GM21360 (cell line): Measurements from ENCODE around the gene MDH2.
"Not testable (repeated sequence)": the region's sequence is repeated elsewhere in the genome, so short reads cannot be mapped to it uniquely, and the experiment has no call there.

Experiments
- ATAC-seq: cut with Tn5 transposase; IDR thresholded peaks from one replicate; pipeline ENCODE4 v1.9.1; 2021; ENCODE audit warnings: mild to moderate bottlenecking, moderate library complexity; ENCODE audit not compliant: unreplicated experiment

The MDH2 gene

DNA sequence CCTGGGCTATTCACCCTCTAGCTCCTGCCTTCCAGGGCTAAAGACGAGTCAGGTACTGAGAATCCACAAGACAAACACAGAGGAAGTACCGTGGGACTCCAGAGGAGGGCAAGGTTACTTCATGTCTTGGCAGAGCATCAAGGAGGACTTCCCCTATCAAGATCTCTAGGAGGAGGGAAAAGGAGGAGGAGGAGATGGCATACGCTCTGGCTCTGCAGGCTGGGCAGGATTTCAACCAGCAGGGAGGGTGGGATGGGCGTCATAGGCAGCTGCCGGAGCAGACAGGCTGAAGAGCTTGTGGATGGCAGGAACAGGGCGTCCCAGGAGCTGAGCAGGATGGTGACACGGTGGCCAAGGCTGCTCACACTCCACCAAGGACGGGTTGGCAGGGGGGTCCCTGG lies 21.3 kb downstream of the MDH2 start:
- ATAC-seq: no peak

DNA sequence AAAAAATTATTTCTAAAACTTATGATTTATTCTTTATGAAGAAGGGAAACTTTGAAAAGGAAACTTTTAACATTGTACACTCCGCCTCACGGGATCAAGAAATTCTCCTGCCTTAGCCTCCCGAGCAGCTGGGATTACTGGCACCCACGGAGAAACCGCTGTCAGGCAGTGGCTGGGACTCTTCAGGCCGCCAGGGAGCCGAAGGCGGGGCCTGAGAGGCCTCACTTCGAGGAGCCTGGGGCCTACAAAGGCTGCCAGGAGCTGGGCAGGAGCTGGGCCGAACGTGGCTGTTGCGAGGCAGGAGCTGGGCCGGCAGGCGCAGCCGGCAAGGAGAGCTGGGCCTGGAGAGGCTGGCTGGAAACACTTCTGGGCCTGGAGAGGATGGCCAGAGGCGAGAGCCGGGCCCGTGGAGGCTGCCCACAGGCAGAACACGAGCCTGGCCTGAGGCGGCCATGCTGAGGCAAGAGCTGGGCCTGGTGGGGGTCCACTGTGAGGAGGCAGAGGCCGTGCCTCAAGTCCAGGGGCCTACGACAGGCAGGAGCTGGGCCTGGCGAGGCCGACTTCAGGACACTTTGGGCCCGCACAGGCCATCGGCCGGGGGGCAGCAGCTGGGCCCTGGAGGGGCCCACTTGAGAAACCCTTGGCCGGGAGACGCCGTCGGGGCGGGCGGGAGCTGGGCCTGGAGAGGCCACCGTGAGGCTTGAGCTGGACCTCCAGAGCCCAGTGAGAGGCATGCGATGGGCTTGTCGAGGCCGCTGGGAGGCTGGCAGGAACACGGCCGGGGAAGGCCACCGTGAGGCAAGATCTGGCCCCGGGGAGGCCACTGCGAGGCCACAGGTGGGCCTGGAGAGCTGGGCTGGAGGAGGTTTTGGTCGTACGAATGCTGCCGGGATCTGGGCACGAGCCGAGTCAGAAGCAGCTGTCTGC lies 23.7 kb downstream of the MDH2 start:
- no peak for ATAC-seq

DNA sequence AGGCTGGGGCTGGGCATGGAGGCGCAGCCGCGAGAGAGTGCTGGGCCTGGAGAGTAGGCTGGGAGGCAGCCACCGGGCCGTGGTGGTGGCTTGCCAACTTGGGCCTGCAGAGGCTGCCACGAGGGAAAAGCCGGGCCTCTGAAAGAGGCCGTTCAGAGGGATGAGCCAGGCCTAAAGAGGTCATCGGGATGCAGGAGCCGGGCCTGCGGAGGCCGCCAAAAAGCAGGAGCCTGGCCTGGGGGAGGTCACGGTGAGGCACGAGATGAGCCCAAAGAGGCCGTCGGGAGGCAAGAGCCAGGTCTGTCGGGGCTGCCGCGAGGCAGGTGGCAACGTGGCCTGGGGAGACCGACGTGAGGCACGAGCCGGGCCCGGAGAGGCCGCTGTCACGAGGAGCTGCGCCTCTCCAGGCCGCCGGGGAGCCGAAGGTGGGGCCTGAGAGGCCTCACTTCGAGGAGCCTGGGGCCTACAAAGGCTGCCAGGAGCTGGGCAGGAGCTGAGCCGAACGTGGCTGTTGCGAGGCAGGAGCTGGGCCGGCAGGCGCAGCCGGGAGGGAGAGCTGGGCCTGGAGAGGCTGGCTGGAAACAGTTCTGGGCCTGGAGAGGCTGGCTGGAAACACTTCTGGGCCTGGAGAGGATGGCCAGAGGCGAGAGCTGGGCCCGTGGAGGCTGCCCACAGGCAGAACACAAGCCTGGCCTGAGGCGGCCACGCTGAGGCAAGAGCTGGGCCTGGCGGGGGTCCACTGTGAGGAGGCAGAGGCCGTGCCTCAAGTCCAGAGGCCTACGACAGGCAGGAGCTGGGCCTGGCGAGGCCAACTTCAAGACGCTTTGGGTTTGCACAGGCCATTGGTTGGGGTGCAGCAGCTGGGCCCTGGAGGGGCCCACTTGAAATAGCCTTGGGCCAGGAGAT lies 24.6 kb downstream of the MDH2 start:
- ATAC-seq: no peak

DNA sequence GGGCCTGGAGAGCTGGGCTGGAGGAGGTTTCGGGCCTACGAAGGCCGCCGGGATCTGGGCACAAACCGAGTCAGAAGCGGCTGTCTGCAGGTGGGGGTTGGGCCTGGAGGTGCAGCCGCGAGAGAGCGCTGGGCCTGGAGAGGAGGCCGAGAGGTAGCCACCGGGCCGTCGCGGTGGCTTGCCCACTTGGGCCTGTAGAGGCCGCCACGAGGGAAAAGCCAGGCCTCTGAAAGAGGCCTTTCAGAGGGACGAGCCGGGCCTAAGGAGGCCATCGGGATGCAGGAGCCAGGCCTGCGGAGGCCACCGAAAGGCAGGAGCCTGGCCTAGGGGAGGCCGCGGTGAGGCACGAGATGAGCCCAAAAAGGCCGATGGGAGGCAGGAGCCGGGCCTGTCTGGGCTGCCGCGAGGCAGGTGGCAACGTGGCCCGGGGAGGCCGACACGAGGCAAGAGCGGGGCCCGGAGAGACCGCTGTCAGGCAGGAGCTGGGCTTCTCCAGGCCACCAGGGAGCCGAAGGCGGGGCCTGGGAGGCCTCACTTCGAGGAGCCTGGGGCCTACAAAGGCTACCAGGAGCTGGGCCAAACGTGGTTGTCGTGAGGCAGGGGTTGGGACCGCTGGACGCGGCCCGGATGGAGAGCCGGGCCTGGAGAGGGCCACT lies 25.6 kb downstream of the MDH2 start:
- no peak for ATAC-seq

DNA sequence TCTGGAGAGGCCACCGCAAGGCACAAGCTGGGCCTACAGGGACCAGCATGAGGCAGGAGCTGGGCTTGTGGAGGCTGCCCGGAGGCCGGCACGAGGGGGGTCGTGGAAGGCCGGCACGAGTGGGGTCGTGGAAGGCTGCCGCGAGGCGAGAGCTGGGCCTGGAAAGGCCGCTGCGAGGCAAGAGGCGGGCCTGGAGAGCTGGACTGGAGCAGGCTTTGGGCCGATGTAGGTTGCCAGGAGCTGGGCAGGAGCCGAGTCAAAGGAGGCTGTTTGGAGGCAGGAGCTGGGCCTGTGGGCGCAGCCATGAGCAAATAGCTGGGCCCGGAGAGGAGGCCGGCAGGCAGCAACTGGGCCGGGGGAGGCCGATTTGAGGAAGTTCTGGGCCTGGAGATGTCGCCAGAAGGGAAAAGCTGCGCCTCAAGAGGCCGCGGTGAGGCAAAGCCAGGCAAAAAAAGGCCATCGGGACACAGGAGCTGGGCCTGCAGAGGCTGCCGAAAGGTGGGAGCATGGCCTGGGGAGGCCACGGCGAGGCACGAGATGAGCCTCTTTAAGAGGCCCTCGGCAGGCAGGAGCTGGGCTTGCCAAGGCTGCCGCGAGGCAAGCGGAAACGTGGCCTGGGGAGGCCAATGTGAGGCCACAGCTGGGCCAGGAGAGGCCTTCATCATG lies 26.5 kb downstream of the MDH2 start:
- no peak for ATAC-seq

DNA sequence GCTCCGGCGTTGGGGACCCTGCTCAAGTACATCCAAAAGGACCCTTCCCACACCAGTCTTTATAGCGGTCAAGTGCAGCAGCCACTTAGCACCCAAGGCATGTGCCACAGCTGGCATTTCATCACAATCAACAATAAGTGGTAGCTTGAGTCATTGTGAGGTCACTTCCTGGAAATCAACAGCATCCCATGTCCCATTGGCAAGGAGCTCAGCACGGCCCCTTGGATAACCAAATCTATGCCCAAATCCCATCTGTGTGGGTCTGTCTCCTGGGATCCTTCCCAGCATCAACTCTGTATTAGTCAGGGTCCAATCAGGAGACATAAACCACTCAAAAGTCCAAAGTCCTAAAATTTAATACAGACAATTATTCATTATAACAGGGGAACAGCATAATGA lies 27.1 kb downstream of the MDH2 start:
- ATAC-seq: no peak

DNA sequence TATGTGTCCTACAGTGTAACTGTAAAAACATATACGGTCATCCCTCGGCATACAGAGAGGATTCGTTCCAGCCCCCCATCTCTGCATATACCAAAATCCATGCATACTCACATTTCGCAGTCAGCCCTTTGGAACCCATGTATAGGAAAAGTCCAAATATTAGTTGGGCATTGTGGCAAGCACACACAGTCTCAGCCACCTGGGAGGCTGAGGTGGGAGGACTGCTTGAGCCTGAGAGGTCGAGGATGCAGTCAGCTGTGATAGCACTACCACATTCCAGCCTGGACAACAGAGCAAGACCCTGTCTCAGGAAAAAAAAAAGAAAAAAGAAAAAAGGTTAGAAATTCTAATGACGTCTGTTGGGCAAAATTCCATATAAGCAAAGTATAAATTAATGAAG lies 29.1 kb downstream of the MDH2 start:
- ATAC-seq: no peak

DNA sequence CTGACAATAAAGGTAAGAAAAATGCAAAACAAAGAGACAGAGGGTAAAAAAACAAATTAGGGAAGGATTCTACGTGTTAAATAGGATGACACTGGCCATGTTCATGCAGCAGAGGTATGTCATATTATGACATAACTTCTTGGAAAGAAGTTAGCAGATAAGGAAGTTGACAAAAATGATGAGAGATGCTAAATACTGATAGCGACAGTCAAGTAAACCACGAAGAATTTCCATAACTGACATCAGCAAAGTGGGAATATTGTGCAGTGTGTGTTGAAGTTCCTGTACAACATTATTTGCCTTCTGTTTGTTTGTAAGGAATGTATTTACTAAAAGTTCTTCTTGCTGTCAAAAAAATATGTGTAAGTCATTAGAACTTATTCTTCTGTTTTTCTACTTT lies 29.5 kb downstream of the MDH2 start:
- ATAC-seq: no peak

DNA sequence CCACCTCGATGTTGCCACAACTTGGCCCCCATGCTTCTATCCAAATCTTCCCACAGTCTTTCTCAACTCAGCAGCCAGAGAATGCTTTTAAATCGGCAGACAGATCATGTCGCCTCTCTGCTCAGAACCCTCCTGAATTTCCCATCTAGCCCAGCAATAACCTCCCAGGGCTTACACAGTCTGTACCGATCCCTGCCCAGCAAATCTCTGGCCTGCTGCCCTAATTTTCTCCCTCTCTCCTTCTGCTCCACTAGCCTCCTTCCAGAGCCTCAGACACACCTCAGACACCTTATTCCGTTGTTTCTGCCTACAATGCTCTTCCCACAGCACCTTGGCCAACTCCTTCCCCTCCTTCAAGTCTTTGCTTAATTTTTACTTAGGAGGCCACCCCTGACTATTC lies 32.3 kb downstream of the MDH2 start:
- no peak for ATAC-seq

DNA sequence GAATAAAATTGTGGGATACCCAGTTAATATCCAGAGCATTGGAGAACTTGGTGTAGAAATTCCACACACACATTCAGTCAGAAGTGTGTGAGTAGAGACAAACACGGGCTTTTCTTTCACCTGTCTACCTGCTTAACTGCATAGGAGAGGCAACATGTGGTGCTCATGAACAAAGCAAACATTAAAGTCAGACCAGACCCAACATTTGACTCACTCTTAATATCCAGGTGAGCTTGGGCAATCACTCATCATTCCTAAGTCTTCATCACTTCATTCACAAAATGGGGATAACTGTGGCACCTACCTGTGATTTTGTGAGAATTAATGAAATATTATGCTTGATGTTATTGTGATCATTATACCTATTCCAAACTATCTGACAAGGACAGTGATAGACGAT lies 36.2 kb downstream of the MDH2 start:
- ATAC-seq: not testable (repeated sequence)

DNA sequence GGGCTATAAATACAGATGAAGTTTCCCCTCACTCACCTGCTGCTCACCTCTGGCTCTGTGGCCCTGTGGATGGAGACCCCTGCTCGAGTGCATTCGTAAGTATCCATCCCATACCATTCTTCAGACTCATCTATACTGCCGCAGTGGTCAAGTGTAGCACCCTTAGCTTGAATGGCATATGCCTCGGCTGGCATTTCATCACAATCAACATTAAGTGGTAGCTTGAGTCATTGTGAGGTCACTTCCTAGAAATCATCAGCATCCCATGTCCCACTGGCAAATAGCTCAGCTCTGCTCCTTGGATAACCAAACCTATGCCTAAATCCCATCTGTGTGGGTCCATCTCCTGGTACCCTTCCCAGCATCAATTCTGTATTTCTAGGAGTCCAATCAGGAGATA lies 38.2 kb downstream of the MDH2 start:
- ATAC-seq: no peak

DNA sequence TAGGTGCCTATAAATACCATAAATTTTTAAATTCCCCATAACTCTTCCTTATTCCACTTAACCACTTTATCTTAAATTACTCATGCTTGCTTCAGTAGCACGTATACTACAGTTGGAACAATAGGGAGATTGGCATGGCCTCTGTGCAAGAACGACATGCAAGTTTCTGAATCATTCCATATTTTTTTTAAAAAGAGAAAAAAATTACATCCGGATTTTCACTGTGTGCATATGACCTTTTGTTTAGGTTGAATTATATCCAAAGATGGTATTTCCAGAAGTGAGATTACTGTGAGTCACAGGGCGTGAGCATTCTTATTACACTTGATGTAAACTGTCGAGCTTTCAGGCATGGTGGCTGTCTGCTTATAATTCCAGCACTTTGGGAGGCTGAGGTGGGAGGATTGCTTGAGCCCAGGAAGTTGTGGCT lies 39.5 kb downstream of the MDH2 start:
- not testable (repeated sequence) for ATAC-seq

DNA sequence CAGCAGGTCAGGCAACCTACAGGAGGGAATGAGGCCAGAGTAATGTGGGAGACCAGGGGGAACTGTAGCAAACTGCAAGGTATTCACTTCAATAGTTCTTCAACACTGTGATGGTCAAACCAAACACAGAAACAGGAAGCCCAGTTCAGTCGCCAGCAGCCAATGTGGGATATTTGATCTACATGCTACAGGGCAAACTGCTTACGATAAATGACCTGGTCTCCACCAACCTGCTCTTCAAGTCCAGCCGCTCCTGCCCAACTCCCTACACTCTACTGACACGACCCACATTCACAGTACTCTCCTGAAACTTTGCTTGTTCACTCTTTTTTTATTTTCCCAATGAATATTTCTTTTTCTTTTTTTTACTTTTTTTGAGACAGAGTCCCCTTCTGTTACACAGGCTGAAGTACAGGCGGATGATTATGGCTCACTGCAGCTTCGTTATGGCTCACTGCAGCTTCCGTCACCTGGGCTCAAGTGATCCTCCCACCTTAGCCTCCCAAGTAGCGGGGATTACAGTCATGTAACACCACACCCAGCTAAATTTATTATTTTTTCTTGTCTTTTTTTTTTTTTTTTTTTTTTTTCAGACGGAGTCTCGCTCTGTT lies 42.1 kb downstream of the MDH2 start:
- ATAC-seq: no peak

DNA sequence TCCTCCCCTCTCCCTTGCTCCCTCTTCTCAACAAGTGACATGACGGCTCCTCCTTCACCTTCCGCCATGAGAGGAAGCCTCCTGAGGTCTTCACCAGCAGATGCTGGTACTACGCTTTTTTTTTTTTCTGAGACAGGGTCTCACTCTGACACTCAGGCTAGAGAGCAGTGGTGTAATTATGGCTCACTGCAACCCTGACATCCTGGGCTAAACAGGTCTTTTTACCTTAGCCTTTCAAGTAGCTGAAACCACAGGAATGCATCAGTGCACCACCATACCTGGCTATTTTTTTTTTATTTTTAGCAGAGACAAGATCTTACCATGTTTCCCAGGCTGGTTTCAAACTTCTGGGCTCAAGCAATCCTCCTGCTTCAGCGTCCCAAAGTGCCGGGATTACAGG lies 43.6 kb downstream of the MDH2 start:
- ATAC-seq: no peak

DNA sequence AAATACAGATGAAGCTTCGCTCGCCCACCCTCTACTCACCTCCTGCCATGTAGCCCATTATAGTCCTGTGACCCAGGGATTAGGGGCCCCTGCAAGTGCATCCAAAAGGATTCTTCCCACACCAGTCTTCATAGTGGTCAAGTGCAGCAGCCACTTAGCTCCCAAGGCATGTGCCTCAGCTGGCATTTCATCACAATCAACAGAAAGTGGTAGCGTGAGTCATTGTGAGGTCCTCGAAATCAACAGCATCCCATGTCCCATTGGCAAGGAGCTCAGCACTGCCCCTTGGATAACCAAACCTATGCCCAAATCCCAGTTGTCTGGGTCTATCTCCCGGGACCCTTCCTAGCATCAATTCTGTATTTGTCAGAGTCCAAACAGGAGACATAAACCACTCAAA lies 45.6 kb downstream of the MDH2 start:
- ATAC-seq: not testable (repeated sequence)

DNA sequence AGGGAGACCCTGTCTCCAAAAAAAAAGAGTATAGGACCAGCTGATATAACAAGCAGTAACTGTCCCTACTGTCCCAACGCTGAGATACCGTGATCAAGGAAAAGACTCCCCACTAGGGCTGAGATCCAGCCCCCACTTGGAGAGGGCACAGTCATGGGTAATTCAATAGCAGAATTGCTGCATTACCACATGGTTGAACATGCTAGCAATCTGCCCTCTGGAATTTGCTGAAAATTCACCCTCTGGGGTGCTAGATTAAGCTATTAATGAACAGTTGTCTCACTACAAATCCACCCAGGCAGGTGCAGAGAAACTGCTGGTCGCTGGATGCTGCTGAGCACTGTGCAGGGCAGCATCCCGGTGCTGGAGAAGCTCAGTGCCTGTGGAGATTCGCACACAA lies 46.4 kb downstream of the MDH2 start:
- not testable (repeated sequence) for ATAC-seq

DNA sequence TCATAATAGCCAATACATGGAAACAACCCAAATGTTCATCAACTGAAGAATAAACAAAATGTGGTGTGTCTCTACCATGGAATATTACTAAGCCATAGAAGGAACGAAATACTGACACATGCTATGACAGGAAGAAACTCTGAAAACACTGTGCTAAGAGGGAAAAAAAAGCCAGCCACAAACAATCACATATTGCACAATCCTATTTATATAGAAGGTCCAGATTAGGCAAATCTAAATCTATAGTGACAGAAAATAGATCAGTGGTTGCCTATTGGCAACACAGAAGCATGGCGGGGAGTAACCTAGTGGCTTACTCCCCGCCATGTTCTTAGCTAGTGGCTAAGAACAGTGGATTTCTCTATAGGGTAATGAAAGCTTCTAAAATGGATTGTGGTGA lies 48.0 kb downstream of the MDH2 start:
- no peak for ATAC-seq

DNA sequence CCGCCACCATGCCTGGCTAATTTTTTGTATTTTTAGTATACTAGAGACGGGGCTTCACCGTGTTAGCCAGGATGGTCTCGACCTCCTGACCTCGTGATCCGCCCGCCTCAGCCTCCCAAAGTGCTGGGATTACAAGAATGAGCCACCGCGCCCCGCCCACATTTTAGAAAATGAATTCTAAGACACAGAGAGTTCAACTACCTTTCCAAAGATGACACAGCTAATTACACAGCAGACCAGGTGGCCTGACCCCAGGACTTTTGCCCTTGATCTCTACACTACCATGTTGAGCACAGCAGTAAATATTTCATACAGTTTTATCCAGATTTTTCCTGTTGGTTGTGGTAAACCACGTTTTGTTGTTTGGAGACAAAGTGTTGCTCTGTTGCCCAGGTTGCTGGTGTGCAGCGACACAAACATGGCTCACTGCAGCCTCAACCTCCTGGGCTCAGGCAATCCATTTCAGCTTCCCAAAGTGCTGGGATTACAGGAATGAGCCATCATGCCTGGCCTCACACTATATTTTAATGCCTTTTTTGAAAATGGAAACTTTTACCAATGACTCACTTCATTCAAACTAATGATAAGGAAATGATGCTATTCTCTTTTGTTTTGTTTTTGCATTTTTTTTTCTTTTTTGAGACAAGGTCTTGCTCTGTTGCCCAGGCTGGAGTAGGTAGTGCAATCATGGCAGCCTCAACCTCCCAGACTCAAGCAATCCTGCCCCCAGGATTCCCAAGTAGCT lies 54.0 kb downstream of the MDH2 start:
- not testable (repeated sequence) for ATAC-seq

DNA sequence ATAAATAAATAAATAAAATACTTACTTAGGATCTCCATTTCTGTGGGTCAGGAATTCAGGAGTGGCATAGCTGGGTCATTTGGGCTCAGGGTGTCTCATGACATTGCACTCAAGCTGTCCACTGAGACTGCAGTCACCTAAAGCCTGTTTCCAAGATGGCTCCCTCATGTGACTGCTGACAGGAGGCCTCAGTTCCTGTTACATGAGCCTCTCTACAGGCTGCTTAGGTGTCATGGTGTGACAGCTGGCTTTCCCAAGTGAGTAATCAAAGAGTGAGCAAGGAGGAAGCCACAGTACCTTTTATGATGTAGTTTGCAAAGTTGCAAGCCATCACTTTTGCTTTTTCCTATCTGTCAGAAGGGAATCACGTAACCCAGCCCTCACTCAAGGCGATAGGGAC lies 55.9 kb downstream of the MDH2 start:
- ATAC-seq: not testable (repeated sequence)

DNA sequence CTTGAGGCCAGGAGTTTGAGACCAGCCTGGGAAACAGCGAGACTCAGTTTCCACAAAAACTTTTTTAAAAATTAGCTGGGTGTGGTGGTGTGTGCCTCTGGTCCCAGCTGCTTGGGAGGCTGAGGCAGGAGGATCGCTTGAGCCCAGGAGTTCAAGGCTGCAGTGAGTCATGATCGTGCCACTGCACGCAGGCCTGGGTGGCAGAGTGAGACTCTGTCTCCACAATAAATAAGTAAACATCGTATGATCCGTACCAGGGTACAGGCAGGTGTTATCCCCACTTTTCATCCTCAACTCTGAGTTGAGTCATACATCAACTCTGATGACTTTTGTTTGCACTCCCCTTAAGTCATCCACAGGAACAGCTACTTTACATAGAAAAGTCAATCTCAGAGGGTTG lies 58.2 kb downstream of the MDH2 start:
- not testable (repeated sequence) for ATAC-seq
